Activated CD8-positive, alpha-beta T cell treated with anti-CD3 and anti-CD28 coated beads, Interleukin-2, amount 10 ng/mL, durations not matched to agents 7 days and 5 days (primary cell): ENCODE results near the gene ADAT3. TPM values are rescaled to one million over a fixed set of nuclear protein-coding genes. Genes with fewer than 3 reads are reported as not detected.
A peak's percentile ranks its signal among the peaks of the same experiment; 100 is the strongest.

Experiments used
- ATAC-seq: fragments of 150-1000 bp; cut with Tn5 transposase; one replicate; pipeline ENCODE4 v1.10.0; 2021; ENCODE audit warnings: moderate library complexity
- CTCF ChIA-PET: fragments of 350-600 bp; sonication (Branson Sonifier 250); formaldehyde crosslinking; loops from one replicate; lab custom pipeline; 2021; ENCODE audit warnings: antibody characterized with exemption; lab: Charles Lee
- POLR2A ChIA-PET: fragments of 350-600 bp; sonication (Branson Sonifier 250); formaldehyde crosslinking; loops from one replicate; lab custom pipeline; 2021; ENCODE audit warnings: antibody characterized with exemption; lab: Charles Lee
- DNase-seq: peaks from one replicate; pipeline ENCODE4 v3.0.0-alpha.2; 2020
- H3K27ac Mint-ChIP-seq: one replicate; pipeline ENCODE4 v1.8.0; 2021; ENCODE audit warnings: mild to moderate bottlenecking, mixed read lengths
- H3K27me3 Mint-ChIP-seq: one replicate; pipeline ENCODE4 v1.8.0; 2021; ENCODE audit warnings: low read depth, mixed read lengths
- H3K36me3 Mint-ChIP-seq: one replicate; pipeline ENCODE4 v1.8.0; 2021; ENCODE audit warnings: low read depth, mixed read lengths
- H3K4me1 Mint-ChIP-seq: one replicate; pipeline ENCODE4 v1.8.0; 2021; ENCODE audit warnings: low read depth, mixed read lengths
- H3K4me3 Mint-ChIP-seq: one replicate; pipeline ENCODE4 v1.8.0; 2021; ENCODE audit warnings: mild to moderate bottlenecking, mixed read lengths
- H3K9me3 Mint-ChIP-seq: one replicate; pipeline ENCODE4 v1.8.0; 2022; ENCODE audit warnings: mixed read lengths; ENCODE audit not compliant: insufficient read depth
- total RNA-seq, 2 experiments: library from RNA; stranded (reverse); gene quantifications; one replicate each; pipeline ENCODE4 v1.2.3, GENCODE V29; 2021

The ADAT3 gene
- total RNA-seq, 2 experiments from 2014 or later: 9.9 to 11.0 TPM

DNA sequence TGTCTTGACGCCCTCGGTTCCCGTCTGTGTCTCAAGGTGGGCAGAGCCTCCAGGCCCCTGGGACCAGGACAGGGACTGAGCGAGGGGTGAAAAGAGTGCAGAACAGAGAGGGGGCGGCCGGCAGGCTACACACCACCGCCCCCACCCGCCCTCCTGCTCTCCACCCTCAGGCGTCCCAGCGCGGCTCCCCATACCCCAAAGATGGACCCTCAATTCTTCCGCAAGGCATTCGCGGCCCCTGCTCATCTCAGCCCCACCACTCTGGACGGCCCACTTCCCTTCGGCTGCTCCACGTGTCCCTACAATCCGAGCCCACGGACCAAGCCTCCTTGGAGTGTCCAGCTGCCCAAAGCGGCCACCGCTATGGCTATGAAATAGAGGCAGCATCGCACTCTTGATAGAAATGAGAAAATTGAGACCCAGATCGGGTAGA lies 43.6 kb upstream of the ADAT3 start:
- POLR2A ChIA-PET: interaction anchor here (1.0 kb wide), 1 partner anchor 232 kb away, joined by 3 read pairs; no protein-coding TSS in a partner anchor
- Mint-ChIP-seq H3K4me1 (peaks cover 55% of the 10 kb centered on the region), H3K9me3 (no peaks in the 10 kb centered on the region), H3K27ac (peak overlapping the region; percentile 43), H3K4me3 (peak overlapping the region; percentile 95), H3K27me3 (no peaks in the 10 kb centered on the region), H3K36me3 (peaks cover 6% of the 10 kb centered on the region)
- no peak for DNase-seq
- CTCF ChIA-PET: no interaction called here
- no peak for ATAC-seq

DNA sequence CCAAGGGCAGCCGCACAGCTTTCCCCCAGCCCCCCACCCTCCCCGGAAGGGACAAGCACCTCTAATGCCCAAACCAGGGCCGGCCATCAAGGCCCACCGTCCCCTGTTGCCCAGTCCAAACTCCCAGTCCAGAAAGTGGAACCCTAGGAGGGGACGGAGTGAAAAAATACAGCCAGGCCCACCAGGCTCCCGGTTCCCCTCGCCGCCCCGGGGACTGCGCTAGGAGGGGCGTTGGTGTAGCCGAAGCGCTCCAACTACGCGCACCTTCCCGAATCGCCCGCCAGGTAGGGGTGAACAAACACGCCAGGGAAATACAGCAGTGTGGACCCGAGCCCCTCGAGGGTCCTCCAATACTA lies 43.2 kb upstream of the ADAT3 start:
- H3K27ac Mint-ChIP-seq: peak overlapping the region; percentile 92
- ChIA-PET CTCF (no interaction called here), POLR2A (interaction anchor here (1.0 kb wide), 1 partner anchor 232 kb away, joined by 3 read pairs; no protein-coding TSS in a partner anchor)
- no peaks in the 10 kb centered on the region for H3K9me3 Mint-ChIP-seq
- peaks cover 8% of the 10 kb centered on the region for H3K36me3 Mint-ChIP-seq
- H3K27me3 Mint-ChIP-seq: no peaks in the 10 kb centered on the region
- peak overlapping the region; percentile 95 for H3K4me3 Mint-ChIP-seq
- DNase-seq: no peak
- no peak for ATAC-seq
- peaks cover 57% of the 10 kb centered on the region for H3K4me1 Mint-ChIP-seq

DNA sequence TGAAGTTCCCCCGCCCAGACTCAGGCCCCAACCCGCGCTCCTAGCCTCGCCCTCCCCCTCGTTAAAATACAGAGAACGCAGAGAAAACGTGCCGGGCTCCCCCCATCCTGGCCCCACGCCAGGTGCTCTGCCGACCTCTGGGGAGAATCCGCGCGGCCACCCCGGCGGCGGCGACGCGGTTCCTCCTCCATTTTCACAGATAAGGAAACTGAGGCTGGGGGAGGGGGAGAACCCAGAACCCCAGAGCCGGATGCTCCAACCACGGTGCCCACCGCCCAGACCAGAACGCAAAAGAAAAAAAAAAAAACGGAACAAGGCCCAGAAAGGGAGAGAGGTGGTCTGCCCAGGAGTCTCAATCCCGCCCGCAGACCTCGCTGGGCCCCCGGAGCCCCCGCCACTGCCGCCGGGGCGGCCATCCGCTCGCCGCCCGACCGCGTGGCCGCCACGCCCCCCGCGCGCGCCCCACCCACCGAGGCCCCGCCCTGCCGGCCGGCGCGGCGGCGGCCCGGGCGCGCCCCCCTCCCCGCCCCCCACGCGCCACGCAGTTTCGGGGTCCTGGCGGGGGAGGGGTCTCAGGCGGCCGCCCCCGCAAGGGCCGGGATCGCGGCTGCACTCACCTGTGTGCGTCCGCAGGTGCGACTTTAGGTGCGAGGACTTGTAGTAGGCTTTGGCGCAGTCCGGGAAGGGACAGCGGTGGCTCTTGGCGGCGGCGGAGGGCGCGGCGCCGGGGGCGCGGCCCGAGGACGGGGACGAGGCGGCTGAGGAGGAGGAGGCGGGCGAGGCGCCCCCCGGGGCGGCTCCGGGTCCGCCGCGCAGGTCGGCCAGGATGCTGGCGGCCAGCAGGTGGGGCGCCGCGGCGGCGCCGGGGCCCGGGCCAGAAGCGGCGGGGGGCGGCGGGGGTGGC lies 42.5 kb upstream of the ADAT3 start:
- peaks cover 57% of the 10 kb centered on the region for H3K4me1 Mint-ChIP-seq
- H3K36me3 Mint-ChIP-seq: peaks cover 10% of the 10 kb centered on the region
- ATAC-seq (peak; percentile 4), DNase-seq (peak; percentile 58)
- CTCF ChIA-PET: no interaction called here
- peak overlapping the region; percentile 92 for H3K27ac Mint-ChIP-seq
- no peaks in the 10 kb centered on the region for H3K27me3 Mint-ChIP-seq
- H3K4me3 Mint-ChIP-seq: peak overlapping the region; percentile 95
- H3K9me3 Mint-ChIP-seq: no peaks in the 10 kb centered on the region
- POLR2A ChIA-PET: no interaction called here

DNA sequence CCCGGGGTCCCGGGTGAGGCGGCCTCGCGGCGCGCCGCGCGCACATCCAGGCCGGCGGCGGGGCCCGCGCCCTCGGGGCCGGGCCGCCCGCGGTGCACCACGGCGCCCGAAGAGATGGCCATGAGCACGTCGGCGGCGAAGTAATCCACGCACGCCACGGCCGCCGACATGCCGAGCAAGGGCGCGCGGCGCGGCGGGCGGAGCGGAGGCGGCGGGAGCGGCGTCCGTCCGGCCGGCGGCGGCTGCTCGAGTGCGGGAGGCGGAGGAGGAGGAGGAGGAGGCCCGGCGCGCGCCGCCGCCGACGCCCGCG lies 41.9 kb upstream of the ADAT3 start, which contains the start of gene KLF16:
Gene KLF16 (minus strand): TSS at position 252 of the 310 bp plus-strand sequence. CDS start 82 bp downstream, at position 170.
- H3K27me3 Mint-ChIP-seq: no peaks in the 10 kb centered on the region
- peak within 1 kb of the TSS; percentile 92 for H3K27ac Mint-ChIP-seq
- ATAC-seq (no peak), DNase-seq (no peak)
- CTCF ChIA-PET: no interaction called here
- H3K4me1 Mint-ChIP-seq: peaks cover 52% of the 10 kb centered on the region
- H3K4me3 Mint-ChIP-seq: peak within 1 kb of the TSS; percentile 95
- POLR2A ChIA-PET: no interaction called here
- H3K9me3 Mint-ChIP-seq: no peaks in the 10 kb centered on the region
- peaks cover 10% of the 10 kb centered on the region for H3K36me3 Mint-ChIP-seq

- ChIA-PET POLR2A (interaction anchor here (0.6 to 1.4 kb wide), 5 partner anchors 11 to 33 kb away, joined by 3 to 14 read pairs (median 5); partner anchors contain the start of gene ABHD17A), CTCF (interaction anchor here (0.6 to 3.6 kb wide), 15 partner anchors 8 to 464 kb away, joined by 3 to 38 read pairs (median 4); partner anchors contain the start of genes ABHD17A, ADAT3, LSM7 and SCAMP4)
- peaks cover 52% of the 10 kb centered on the region for H3K4me1 Mint-ChIP-seq
- no peaks in the 10 kb centered on the region for H3K27me3 Mint-ChIP-seq
- ATAC-seq (peak; percentile 73), DNase-seq (peak; percentile 95)
- peaks cover 11% of the 10 kb centered on the region for H3K36me3 Mint-ChIP-seq
- peak overlapping the region; percentile 85 for H3K27ac Mint-ChIP-seq
- no peaks in the 10 kb centered on the region for H3K9me3 Mint-ChIP-seq
- H3K4me3 Mint-ChIP-seq: peak overlapping the region; percentile 75
These were observed 41.3 kb upstream of the ADAT3 start for GRCh38 chr19:1863638-1864479.

- DNase-seq (peak; percentile 74), ATAC-seq (peak; percentile 27)
- peaks cover 12% of the 10 kb centered on the region for H3K36me3 Mint-ChIP-seq
- CTCF ChIA-PET: interaction anchor here (0.6 to 3.6 kb wide), 15 partner anchors 9 to 463 kb away, joined by 3 to 38 read pairs (median 4); partner anchors contain the start of genes ABHD17A, ADAT3, LSM7 and SCAMP4
- peak overlapping the region; percentile 85 for H3K27ac Mint-ChIP-seq
- H3K27me3 Mint-ChIP-seq: no peaks in the 10 kb centered on the region
- no peaks in the 10 kb centered on the region for H3K9me3 Mint-ChIP-seq
- POLR2A ChIA-PET: interaction anchor here (0.6 to 1.4 kb wide), 6 partner anchors 10 to 32 kb away, joined by 3 to 14 read pairs (median 5); partner anchors contain the start of gene ABHD17A
- peaks cover 53% of the 10 kb centered on the region for H3K4me1 Mint-ChIP-seq
- H3K4me3 Mint-ChIP-seq: peak overlapping the region; percentile 75
These were observed 40.6 kb upstream of the ADAT3 start for GRCh38 chr19:1864480-1865171.

DNA sequence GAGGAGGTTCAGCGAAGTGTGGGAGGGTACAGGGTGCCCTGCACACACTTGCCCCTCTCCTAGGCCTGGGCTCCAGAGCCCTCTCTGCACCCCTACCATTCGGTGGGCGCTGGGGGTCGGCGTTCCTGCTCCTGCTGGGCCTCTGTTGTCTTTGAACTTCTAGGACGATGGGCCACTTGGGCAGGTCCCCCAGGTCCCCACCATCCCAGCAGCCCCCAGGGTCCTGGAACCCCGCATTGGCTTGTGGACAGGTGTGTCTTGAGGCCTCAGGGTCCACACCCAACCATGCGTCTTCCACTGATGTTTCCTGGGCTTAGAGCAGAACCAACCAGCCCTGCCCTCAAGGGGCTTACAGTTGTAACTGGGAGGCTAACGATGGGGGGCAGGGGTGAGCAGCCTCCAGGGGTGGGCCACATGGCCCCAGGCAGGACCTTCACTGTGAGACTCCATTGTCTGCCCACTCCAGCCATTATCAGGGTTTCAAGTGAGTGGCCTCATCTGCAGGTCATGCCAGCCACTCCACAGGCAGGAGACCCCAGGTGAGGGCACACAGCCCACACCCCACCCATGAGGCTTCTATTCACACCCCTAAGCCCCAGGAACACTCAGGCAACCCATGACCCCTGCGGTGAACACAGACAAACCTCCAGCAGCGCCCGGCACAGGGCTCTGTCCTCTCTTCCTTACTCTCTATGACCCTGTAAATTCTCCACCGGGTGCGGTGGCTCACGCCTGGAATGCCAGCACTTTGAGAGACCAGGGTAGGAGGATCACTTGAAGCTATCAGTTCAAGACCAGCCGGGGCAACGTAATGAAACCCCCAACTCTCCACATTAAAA lies 39.8 kb upstream of the ADAT3 start:
- POLR2A ChIA-PET: interaction anchor here (0.8 to 1.9 kb wide), 4 partner anchors 9 to 32 kb away, joined by 5 to 14 read pairs (median 6); partner anchors contain the start of gene ABHD17A
- peak overlapping the region; percentile 72 for H3K27ac Mint-ChIP-seq
- ATAC-seq (no peak), DNase-seq (no peak)
- peak overlapping the region; percentile 75 for H3K4me3 Mint-ChIP-seq
- no peaks in the 10 kb centered on the region for H3K9me3 Mint-ChIP-seq
- CTCF ChIA-PET: interaction anchor here (0.8 to 3.6 kb wide), 12 partner anchors 9 to 463 kb away, joined by 3 to 38 read pairs (median 4); partner anchors contain the start of genes ABHD17A, ADAT3, LSM7 and SCAMP4
- peaks cover 12% of the 10 kb centered on the region for H3K36me3 Mint-ChIP-seq
- no peaks in the 10 kb centered on the region for H3K27me3 Mint-ChIP-seq
- peaks cover 51% of the 10 kb centered on the region for H3K4me1 Mint-ChIP-seq

DNA sequence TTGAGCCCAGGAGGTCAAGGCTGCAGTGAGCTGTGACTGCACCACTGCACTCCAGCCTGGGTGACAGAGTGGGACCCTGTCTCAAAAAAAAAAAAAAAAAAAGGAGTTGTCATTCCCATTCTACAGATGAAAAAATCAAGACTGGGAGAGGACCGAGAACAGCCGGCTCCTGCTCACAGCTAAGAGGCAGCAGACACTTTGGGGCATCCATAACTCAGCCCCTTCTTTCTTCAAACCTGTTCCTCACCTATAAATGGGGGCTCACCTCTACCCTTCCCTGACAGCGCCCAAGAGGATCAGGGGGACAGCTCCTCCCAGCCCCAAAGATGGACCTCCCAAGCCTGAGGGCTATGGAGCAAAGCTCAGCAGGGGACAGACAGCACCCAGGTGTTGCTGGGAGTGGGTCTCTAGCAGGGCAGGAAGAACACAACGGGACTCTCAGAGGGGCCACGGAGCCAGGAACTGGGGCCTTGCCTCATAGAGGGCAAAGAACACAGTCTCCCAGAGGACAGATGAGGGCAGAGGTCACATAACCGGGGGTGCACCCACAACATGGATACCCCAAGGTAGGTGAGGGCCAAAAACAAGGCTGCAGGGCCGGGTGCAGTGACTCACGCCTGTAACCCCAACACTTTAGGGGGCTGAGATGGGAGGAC lies 38.4 kb upstream of the ADAT3 start:
- Mint-ChIP-seq H3K27me3 (no peaks in the 10 kb centered on the region), H3K4me1 (peaks cover 36% of the 10 kb centered on the region), H3K9me3 (no peaks in the 10 kb centered on the region), H3K27ac (no peak overlapping the region), H3K36me3 (peaks cover 12% of the 10 kb centered on the region), H3K4me3 (no peak overlapping the region)
- ChIA-PET POLR2A (interaction anchor here (1.9 kb wide), 1 partner anchor 30 kb away, joined by 5 read pairs; no protein-coding TSS in a partner anchor), CTCF (interaction anchor here (0.6 to 3.6 kb wide), 5 partner anchors 9 to 63 kb away, joined by 3 to 38 read pairs (median 3); no protein-coding TSS in a partner anchor)
- DNase-seq: no peak
- ATAC-seq: no peak

DNA sequence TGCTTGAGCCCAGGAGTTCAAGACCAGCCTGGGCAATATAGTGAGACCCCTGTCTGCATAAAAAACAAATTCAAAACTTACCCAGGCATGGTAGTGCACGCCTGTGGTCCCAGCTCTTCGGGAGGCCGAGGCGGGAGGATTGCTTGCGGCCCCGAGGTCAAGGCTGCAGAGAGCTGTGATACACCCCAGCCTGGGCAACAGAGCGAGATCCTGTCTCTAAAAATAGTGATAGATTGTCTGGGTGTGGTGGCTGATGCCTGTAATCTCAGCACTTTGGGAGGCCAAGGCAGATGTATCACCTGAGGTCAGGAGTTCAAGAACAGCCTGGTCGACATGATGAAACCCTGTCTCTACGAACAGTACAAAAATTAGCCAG lies 37.9 kb upstream of the ADAT3 start:
- Mint-ChIP-seq H3K4me1 (peaks cover 34% of the 10 kb centered on the region), H3K4me3 (no peak overlapping the region), H3K27me3 (no peaks in the 10 kb centered on the region), H3K27ac (peak overlapping the region; percentile 15), H3K36me3 (peaks cover 10% of the 10 kb centered on the region), H3K9me3 (no peaks in the 10 kb centered on the region)
- ChIA-PET CTCF (interaction anchor here (3.6 kb wide), 1 partner anchor 8 kb away, joined by 38 read pairs; no protein-coding TSS in a partner anchor), POLR2A (interaction anchor here (1.9 kb wide), 1 partner anchor 30 kb away, joined by 5 read pairs; no protein-coding TSS in a partner anchor)
- ATAC-seq: no peak
- DNase-seq: no peak
